ENCODE measurements around the gene MAL.

MAL gene

DNA sequence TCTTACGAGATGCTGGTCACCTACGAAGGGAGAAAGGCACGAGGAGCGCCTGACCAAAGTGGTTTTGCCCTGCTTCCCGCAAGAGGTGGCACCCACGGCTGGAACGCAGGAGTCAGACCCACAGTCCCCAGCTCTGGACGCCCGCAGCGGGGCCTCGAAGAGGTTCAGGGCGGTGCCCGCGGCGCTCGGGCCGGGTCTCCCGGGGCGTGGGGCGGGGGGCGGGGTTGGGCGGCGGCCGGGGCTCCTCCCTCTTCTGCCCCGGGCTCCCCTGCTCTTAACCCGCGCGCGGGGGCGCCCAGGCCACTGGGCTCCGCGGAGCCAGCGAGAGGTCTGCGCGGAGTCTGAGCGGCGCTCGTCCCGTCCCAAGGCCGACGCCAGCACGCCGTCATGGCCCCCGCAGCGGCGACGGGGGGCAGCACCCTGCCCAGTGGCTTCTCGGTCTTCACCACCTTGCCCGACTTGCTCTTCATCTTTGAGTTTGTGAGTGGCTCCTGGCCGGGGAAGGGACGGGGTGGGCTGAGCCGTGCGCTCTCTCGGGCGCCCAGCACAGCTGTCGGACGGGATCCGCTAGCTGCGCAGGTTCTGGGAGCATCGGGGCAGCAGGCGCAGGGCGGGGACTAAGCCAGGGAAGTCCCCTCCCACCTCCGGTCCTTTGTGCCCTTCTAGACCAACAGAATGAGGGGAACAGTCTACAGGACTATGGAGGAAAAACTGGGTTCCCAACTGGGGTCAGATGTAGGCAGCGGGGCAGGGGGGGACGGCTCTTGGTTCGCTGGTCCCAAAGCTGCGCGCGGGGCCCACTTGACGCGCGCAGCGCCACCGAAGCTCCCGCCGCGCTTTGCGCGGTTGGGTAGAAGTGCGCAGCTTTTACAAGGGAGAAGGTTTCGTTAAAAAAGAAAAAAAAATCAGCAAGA lies at the start of gene MAL:
Gene MAL, plus strand, starts transcription at position 303 of the 914 bp plus-strand sequence. Its CDS starts 85 bp downstream, at position 388.
- DNase-seq, result no peak

DNA sequence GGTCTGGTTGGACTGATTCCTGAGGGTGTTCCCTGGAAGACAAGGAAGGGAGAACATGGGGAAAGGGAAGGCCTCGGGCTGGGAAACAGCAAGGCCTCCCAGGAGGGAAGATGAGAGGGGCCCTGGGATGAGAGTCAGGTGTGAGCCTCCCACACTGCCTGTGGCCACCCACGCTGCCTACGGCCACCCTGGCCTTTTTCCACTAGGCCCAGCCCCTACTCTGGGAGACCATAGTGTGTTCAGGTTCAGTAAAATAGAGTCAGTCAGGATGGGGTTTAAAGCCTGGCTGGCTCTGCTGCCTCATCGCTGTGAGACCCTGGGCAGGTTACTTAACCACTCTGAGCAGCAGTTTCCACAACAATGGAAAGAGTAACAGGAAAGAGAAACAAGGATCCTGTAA lies 47.7 kb upstream of the MAL start:
- DNase-seq, result no peak

DNA sequence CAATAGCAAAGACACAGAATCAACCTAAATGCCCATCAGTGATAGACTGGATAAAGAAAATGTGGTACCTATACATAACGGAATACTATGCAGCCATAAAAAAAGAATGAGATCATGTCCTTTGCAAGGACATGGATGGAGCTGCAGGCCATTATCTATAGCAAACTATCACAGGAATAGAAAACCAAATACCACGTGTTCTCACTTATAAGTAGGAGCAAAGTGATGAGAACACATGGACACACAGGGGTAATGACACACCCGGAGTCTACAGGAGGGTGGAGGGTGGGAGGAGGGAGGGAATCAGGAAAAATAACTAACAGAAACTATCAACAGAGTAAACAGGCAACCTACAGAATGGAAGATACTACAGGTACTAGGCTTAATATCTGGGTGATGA lies 46.6 kb upstream of the MAL start:
- no peak for DNase-seq

DNA sequence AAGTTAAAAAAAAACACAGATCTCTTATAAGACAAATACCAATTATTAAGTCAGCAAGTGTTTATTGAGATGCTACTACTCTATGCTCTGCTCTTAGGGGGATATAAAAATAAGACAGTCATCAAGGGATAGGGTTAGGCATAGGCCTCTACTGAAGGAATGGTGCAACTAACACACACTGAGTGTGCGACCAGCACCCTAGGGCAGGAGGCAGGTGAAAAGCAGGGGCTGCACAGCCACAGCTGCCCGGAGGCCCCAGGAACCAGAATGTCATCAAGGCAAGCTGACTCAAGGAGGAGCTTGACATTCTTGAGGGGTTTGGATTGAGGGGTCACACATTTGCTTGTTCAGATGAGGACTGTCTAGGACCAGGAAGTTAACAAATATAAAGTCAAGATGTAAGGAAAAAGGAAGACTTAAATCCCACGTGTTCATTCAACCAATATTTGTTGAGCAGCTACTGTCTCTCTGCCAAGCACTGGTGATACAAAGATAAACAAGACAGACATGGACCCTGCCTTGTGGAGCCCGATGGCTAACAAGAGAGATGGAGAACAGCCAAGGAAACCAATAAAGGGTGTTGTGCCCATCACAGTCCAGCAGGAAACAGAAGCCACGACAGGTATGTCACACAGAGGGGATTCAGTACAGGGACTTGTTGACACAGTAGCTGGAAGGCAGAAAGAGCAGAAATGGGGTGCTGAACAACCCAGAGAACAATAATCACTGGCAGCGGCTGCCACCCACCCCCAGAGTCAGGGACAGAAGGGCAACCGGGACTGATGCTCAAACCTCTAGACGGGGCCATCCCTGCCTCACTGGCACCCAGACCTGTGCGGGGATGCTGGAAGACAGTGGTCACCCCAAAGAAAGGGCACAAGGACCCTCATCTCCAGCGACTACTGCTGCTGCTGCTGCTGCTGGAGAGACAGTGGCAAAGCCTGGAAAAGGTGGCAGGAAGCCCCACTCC lies 45.8 kb upstream of the MAL start:
- no peak for DNase-seq

- no peak for DNase-seq
These were observed 45.1 kb upstream of the MAL start for GRCh38 chr2:94980406-94980805.

DNA sequence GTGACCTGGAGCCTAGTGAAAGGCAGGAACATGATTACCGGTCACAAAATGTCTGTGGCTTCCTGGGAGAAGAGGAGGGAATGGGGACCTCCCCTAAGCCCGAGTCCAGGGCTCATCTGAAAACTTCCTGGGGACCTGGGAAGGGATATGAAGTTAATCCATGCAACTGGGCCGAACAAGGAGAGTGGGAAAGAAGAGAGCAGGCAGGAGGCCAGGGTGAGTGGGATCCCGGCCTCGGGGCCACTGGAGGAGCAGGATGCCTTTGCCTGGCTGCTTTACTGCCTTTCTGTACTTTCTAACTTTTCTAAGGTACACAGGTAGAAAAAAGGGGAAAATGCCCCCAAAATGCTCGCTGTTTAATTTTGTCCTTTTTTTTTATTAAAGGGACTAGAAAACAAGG lies 43.4 kb upstream of the MAL start:
- DNase-seq, result no peak

GRCh38 chr2:94982675-94983074 lies 42.8 kb upstream of the MAL start:
- DNase-seq, result no peak

- DNase-seq, result no peak
These were observed 40.4 kb upstream of the MAL start for GRCh38 chr2:94984964-94985575.

- no peak for DNase-seq
These were observed 39.9 kb upstream of the MAL start for GRCh38 chr2:94985636-94986035.

- DNase-seq, result peak; percentile 46
These were observed 39.0 kb upstream of the MAL start for GRCh38 chr2:94986392-94986963.

DNA sequence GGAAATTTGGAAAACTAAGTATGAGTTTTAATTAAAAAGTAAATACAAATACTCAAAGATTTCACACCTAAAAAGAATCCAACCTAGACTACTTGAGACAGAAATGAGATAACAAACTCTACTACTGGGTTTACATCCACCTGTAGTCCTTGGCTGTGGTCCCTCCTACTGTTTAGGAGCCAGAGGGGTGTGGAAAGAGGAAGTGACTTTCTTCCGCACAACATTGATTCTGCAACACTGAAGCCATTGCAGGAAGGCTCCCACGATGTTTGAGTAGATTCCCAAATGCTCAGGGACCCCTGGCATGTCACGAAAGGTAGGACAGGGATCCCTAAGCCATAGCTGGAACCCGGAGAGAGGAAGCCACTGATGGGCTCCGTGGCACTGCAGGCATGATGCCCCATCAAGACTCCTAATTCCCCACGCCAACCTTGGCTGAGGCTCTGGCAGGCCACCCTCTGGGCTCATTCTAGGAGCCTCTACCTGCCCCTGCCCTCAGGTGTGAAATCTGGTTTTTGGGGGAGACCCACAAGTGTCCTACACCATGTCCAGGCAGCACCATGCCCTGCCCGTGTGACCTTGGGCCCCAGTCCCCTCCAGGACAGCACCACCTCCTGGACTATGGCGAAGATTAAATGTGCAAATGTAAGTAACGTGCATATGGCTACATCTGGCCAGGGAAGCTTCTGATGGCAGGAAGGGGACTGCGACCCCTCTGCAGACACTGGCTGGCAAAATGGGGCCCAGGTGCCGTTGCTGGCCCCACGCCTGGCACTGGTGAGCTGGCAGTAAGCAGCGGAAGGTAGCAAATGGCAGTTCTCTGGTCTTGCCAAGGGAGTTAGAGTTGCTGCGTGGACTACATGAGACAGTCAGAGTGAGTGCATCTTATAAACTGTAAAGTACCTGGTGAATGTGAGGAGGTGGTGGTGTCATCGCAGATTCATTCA lies 38.2 kb upstream of the MAL start:
- no peak for DNase-seq

- no peak for DNase-seq
These were observed 34.6 kb upstream of the MAL start for GRCh38 chr2:94990956-94991355.

DNA sequence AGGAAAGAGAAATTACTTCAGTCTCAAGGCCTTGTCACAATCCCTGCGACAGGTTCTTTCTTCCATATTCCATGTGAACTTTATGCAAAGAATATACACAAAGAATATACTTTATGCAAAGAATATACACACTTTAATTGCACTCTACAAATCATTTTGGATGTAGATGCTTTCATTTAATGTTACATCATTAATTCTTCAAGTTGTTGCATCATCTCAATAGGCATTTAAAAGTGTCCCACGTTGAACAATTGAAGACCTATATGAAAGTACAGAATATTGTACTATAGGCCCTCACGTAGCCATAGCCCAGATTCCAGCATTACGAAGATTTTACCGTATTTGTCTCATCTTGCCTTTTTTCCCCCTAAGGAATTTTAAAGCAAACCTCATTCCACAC lies 33.1 kb upstream of the MAL start:
- DNase-seq, result no peak

DNA sequence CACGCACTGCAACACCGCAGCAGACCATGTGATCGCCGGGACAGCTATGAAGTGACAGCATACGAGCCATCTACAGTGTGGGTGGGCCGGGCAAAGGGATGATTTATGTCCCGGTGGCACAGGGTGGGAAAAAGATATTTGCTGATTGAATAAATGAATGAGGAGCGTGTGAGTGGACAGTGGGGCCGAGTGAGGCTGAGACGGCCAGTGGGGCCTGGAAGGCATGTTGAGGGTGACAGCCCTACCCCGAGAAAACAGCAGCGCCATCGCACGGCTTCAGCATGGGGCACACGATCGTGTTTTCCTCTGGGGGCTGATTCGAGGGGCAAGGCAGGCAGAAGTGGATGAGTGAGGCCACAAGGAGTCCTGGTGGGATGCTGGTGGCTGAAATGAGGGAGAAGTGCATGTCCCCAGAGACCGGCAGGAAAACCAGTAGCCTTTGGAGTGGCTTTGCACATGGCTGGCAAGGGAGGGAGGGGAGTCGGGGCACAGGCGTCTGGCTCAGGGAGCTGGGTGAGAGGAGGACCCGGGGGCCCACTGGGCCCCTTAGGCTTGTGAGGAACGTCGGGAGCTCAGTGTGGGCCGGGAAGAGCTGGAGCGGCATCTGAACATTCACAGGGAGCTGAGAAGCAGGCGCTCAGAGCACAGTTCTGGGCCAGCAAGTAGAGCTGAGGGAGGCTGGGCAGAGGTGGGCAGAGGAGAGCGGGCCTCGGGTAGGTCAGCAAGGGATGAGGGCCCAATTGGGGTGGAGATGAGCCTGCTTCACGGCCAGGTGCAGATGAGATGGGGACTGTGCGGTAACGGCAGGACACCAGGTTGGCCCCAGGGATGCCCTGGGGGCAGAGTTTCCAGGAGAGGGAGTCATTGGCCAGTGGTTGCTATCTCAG lies 32.1 kb upstream of the MAL start:
- DNase-seq, result no peak

- no peak for DNase-seq
These were observed 31.2 kb upstream of the MAL start for GRCh38 chr2:94994063-94994913.

- DNase-seq, result no peak
These were observed 30.5 kb upstream of the MAL start for GRCh38 chr2:94994914-94995552.

GRCh38 chr2:94995553-94996304 lies 29.8 kb upstream of the MAL start:
- no peak for DNase-seq
